Measurements from ENCODE around the gene CATSPER3.
A peak's percentile ranks its signal among the peaks of the same experiment; 100 is the strongest.

The CATSPER3 gene

DNA sequence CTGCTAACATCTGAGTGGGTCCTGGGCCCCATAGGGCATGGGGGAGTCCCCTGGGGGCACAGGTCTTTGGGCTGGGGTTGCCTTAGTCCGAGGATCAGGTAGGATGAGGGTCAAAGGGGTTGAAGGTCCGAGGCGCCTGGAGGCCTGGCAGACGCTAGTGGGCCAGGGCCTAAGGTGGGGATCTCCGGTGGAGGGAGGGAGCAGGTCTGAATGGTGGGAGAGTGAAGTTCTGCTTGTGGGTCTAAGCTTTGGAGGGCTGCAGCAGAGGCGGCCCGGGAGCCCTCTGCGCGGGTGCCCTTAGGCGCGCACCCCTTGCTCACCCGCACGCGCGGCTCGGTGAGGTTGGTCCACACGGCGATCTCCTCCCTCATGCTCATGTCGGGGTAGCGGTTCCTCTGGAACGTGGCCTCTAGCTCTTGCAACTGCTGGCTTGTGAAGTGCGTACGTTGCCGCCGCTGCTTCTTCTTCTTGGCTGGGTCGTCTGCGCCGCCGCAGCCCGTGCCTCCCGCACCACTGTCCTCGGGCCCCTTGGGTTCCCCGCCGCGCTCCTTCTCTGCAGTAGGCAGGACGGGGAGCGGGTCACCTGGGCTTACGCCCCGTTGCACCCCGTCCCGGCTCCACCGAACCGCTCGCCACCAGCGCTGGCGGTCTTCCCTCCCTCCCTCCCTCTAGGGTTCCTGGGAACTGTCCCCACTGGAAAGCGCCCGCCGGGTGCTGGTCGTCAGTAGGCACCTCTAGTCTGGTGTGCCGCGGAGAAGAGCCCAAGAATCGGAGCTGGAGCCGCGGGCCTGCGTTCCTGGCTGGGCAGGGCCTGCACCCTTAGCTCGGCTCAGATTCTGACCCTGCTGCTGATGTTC is 63.5 kb downstream of the CATSPER3 start:
- DNase-seq = peak; percentile 37

GRCh38 chr5:135031813-135032694 is 64.3 kb downstream of the CATSPER3 start:
- no peak for DNase-seq

- DNase-seq = no peak
Measured at GRCh38 chr5:135032695-135032998, 64.9 kb downstream of the CATSPER3 start.

DNA sequence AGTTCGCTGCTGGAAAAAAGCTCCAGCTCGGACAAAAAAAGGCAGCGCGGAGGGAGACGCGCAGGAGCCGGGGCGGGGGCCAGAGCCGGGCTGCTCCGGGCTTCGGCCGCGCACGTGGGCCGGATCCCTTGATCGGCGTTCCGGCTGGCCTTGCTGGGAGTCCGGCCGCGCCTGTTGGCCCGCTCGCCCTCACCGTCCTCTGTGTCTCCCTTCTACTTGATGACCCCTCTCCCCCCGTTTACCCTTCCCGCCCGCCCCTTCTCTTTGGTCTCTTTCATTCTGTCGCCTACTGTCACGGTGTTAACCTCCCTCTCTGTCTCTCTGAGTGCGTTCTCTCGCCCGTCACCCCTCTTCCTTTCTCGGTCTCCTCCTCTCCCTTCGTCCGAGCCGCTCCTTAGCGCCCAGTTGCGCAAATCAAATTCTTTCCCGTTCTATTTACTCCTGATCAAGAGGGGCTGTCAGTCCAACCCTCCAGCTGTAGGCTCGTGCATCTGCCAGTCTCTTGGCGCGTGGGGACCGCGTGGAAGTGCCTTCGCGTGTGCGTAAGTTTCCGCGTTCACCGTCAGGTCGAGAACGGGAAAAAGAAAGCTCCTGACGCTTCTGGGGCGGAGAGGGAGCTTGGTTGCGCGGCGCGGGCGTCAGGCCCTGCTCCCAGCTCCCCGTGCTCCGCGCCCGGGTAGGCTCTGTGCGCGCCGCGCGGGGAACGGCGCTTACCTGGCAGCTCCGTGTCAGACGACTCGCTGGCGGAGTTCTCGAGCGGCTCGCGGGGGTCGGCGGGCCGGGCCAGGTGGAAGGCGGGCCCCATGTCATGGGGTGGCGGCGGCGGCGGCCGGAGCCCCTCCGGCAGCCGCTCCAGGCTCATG is 65.5 kb downstream of the CATSPER3 start:
- DNase-seq = no peak

- no peak for DNase-seq
Measured at GRCh38 chr5:135033901-135034235, 66.2 kb downstream of the CATSPER3 start, which contains the start of gene PITX1. TSS of gene PITX1 (minus strand) at chr5:135034228. CDS start at chr5:135033881, 347 bp downstream.

DNA sequence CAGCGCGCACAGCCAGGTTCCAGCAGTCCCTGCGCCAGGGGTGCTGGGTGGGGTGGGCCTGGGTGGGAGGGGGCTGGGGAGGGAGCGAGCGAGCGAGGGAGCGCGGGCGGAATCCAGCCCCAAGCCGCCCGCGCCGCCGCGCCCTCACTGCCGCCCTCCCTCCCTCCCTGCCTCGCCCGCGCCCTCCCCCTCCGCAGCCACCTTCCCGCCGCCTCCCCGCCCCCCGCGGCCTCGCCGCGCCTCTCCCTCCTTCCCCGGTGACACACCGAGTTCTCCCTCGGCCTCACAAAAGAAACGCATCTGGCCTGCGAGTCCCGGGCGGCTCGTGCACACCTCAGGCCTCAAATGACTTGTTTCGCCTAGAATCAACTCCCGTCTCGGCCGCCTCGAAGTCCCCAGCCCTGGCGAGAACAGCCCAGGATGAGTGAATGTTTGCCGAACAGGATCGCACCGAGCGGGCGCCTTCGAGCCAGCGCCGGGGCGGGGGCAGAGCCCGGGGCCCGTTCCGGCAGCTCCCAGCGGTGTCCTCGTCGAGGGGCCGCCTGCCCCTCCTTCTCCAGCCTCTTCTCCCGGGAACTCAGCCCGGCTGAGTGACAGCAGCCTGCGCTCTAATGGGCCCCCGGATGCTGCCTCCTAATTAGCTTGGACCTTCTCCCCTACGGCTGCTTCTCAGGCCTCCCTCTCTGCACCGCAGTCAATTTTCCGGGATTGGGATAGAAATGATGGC is 66.7 kb downstream of the CATSPER3 start:
- peak; percentile 57 for DNase-seq

DNA sequence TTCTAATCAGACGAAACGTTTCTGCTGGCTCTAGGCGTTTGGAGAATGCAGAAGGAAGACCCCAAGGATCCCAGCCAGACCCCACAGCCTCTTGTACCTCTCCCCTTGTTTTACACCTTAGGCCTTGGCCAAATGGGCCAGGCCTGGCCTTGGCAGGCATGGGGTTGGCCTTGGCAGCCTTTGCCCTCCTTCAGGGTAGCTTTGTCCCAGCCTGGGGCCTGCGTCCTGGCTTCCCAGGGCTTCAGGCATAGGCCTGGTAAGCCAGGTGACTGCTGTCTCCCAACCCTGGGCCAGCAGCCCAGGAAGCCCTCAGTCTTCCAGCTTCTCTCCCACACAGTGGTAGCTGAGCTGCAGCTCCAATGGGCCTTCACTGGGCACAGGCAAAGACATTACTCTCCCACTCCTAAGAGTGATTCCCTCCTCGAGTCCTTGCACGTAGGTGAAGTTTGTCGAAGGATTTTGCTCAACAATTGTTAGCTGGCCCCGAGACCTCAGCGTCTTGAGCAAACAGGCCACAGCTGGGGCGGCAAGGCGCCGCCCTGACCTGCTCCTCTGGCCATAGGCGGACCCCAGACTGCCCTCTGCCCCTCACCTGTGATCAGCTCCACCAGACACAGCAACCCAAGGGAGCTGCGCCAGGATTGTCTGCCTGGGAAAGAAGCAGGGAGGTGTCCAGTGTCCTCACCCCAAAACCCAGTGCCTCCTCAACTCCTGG is 67.4 kb downstream of the CATSPER3 start:
- DNase-seq = no peak

GRCh38 chr5:135035678-135036030 is 67.9 kb downstream of the CATSPER3 start:
- DNase-seq = no peak

DNA sequence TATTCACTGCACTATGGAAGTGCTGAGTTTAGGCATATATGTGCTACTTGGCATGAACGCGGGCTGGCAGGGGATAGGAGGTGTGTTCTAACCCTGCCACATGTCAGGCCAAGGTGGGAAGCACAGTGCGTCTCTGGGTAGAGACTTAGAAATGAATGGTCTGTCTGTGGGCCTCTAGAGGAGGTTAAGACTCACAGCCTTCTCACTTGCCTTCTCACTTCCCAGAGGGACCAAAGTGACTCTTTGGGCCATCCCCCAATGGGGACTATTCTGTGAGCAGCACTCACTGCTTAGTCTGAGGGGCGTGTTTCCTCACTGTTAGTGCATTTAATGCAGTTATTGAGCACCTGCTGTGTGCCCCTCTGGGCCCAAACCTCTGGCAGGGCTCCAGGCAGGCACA is 68.7 kb downstream of the CATSPER3 start:
- no peak for DNase-seq

DNA sequence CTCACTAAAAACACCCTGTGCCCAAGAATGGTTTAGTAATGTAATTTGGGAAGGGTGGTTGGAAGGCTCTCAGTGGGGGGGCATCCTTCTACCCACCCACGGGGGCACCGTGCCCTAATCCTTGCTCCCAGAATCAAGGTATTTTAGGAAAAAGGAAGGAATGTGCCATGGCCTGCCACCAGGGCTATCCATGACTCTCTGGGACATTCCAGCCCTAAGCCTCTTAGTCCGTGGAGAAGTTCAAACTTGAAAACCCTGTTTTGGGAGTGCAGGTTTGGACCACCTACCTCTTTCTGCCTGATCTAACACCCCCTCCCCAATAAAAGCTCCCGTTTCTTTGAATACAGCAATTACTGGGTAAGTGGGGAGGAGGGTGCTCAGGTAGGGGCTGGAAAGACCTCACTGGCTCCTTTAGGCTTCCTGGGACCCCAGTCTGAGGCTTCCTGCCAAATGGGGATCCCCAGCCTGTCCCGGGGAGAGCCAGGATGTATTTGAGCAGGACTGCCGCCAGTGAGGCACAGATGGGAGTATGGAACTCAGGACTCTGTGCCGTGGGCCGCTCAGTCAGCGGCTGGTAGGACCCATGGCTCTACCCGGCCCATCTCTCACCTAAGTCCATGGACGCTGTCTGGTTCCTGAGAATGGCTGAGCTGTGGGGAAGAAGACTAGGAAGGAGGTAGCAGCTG is 70.0 kb downstream of the CATSPER3 start:
- DNase-seq = no peak

DNA sequence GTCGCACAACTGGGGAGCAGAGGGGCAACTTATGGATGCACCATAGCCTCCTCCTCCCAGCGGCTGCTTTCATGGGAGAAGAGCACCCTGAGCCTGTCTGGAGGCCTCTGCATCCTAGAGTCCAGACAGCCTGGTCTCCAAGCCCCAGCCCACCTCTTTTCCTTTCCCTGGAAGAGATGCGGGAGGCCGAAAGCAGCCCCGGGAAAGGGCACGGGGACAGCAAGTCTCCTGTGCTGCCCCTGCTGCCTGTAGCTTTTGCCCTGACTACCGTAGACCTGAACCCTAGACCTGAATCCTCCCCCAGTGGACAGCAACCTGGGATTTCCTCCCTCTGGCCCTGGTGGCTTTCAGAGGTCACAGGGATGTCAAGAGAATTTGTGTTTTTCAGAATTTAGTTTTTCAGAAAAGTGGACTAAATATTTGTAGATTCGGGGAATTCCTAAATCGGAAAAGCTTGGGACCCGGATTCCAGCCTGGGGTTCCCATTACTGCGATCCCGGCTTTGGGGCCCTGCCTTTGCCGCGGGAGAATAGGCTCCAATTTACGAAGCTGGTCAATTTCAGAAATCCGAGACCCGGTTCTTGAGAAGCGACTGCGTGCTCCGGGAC is 70.6 kb downstream of the CATSPER3 start:
- DNase-seq = no peak

- no peak for DNase-seq
Measured at GRCh38 chr5:135038813-135039270, 71.1 kb downstream of the CATSPER3 start.

- no peak for DNase-seq
Measured at GRCh38 chr5:135039271-135040033, 71.7 kb downstream of the CATSPER3 start.

GRCh38 chr5:135040034-135040332 is 72.3 kb downstream of the CATSPER3 start:
- DNase-seq = no peak

DNA sequence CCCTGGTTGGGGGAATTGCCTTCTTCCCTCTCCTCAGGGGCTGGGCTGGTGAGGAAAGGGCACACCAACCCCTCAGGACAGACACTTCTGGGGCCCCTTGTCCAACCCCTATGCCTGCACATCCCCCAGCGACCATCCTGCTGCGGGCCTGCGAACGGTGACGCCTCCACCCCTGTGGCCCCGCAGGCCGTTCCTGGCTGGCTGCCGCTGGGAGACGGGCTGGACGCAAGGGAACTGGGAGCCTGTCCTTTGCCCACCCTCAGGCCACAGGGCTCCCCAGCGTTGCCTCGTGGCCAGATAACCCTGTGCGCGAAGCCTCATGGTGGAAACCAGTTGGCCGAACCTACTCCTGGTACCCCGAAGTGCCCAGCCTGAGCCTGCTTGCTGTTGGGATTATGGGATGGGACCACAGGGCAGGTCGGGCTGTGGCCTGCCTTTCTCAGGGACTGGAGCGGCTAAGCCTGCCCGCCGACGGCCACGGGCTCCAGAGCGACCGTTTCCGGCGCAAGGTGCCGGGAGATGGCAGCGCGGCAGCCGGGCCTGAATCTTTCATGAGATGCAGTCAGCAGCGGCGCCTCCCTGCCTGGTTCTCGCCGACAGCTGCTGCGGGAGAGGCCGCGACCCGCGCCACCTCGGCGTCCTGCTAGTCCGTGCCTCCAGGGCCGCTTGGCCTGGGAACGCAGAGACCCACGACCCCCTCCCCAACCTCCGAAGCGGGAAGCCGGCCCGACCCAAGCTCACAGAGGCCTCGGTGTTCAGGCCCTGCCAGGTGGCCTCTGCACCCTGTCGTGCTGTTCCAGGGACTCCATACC is 72.8 kb downstream of the CATSPER3 start:
- DNase-seq = no peak

- DNase-seq = no peak
Measured at GRCh38 chr5:135041145-135041587, 73.5 kb downstream of the CATSPER3 start.

DNA sequence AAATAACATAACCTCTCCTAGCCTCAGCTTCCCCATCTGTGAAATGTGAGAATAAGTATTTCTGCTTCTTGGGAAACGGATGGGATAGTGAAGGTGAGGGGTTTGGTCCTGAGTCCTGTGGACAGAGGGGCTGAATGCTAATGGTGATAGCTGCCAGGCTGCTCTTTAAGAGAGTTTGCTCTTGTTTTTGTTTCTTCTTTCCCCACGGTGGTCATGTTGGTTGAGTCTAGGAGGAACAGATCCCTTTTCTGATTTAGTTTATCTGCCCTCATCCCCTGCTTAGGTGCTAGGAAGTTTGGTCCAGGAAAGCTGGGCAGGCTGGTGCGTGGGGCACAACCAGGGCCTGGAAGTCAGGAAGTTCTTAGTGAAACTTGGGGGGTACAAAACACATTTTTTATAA is 74.0 kb downstream of the CATSPER3 start:
- DNase-seq = no peak

- no peak for DNase-seq
Measured at GRCh38 chr5:135042595-135042994, 74.9 kb downstream of the CATSPER3 start.

GRCh38 chr5:135045488-135045887 is 77.8 kb downstream of the CATSPER3 start:
- no peak for DNase-seq

All from stimulated activated CD8-positive, alpha-beta memory T cell treated with anti-CD3 and anti-CD28 coated beads, Interleukin-4, amount 100 ng/mL, for 48 hours (primary cell).